Prostate gland (tissue), 2 donors: ENCODE data around the gene ACTMAP.

Experiments used
- POLR2A ChIP-seq: fragments of 450-650 bp; IDR thresholded peaks from one replicate; pipeline ENCODE4 v1.6.1; 2016; ENCODE audit warnings: antibody characterized with exemption, mild to moderate bottlenecking
- POLR2AphosphoS5 ChIP-seq: sonication (generic); formaldehyde crosslinking; IDR thresholded peaks from one replicate; pipeline ENCODE4 v1.6.1; 2017; ENCODE audit warnings: antibody characterized with exemption
- TF ChIP-seq, protein P1 (sequence below), 4 experiments: fragments of 200-600 bp in 2 of 4; fragments of 450-650 bp in 2 of 4; sonication (generic) in 2 of 4; IDR thresholded peaks; 1 replicate in 3 of 4; 2 replicates in 1 of 4; pipeline ENCODE4 v1.5.1; 2016 to 2019; ENCODE audit warnings: antibody characterized with exemption in 4 of 4, mild to moderate bottlenecking in 2 of 4, moderate library complexity in 2 of 4

- TF ChIP-seq POLR2A (no peak), POLR2AphosphoS5 (no peak)
- TF ChIP-seq, protein P1, sequence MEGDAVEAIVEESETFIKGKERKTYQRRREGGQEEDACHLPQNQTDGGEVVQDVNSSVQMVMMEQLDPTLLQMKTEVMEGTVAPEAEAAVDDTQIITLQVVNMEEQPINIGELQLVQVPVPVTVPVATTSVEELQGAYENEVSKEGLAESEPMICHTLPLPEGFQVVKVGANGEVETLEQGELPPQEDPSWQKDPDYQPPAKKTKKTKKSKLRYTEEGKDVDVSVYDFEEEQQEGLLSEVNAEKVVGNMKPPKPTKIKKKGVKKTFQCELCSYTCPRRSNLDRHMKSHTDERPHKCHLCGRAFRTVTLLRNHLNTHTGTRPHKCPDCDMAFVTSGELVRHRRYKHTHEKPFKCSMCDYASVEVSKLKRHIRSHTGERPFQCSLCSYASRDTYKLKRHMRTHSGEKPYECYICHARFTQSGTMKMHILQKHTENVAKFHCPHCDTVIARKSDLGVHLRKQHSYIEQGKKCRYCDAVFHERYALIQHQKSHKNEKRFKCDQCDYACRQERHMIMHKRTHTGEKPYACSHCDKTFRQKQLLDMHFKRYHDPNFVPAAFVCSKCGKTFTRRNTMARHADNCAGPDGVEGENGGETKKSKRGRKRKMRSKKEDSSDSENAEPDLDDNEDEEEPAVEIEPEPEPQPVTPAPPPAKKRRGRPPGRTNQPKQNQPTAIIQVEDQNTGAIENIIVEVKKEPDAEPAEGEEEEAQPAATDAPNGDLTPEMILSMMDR (IDR thresholded peaks at IDR 0.05), result no peak
Observed at GRCh38 chr19:40776364-40776763, 26.1 kb upstream of the ACTMAP start.
